ENCODE results near the gene RAI1. TPM values are rescaled to one million over a fixed set of nuclear protein-coding genes. Genes with fewer than 3 reads are reported as not detected.

The RAI1 gene
- total and polyA plus RNA-seq, 2 of the 8 experiments (the other 6 are each of a cell fraction or from before 2014, with no cell fraction given), result 0.39 to 1.2 TPM

- TF ChIP-seq EGR1 (IDR thresholded peaks at IDR 0.05; ENCODE audit: borderline replicate concordance, low read depth, low read length) (no peak), CTCF (IDR thresholded peaks at IDR 0.05; ENCODE audit: control extremely low read depth in 1 of 3, insufficient read depth in 1 of 3, low read depth in 1 of 3, low read length in 3 of 3) (no peak), EZH2 (IDR thresholded peaks at IDR 0.05; ENCODE audit: low read depth, low read length, severe bottlenecking) (no peak), CREB1 (IDR thresholded peaks at IDR 0.05) (no peak)
Measured at GRCh38 chr17:17653343-17653742, 27.9 kb upstream of the RAI1 start (continued).

Measured in H1 (cell line).